Lower lobe of right lung (tissue), 2 donors: ENCODE measurements around the gene NPTX1. TPM values are rescaled to one million over a fixed set of nuclear protein-coding genes. Genes with fewer than 3 reads are reported as not detected.

Experiments used
- ATAC-seq, 2 donors: fragments of 200-7000 bp; cut with Tn5 transposase; one replicate each; pipeline ENCODE4 v1.9.1; 2020 to 2022; ENCODE audit warnings: mild to moderate bottlenecking in 2 of 2, moderate library complexity in 2 of 2
- DNase-seq: peaks from one replicate; pipeline ENCODE4 v3.0.0-alpha.2; 2020
- H3K27ac ChIP-seq: fragments of 200-600 bp; one replicate; pipeline ENCODE4 v1.8.0; 2022
- H3K27me3 ChIP-seq: fragments of 200-600 bp; one replicate; pipeline ENCODE4 v1.8.0; 2022; ENCODE audit warnings: low read depth
- H3K36me3 ChIP-seq: fragments of 200-600 bp; one replicate; pipeline ENCODE4 v1.8.0; 2022; ENCODE audit warnings: mild to moderate bottlenecking
- H3K4me1 ChIP-seq: fragments of 200-600 bp; one replicate; pipeline ENCODE4 v1.8.0; 2022
- H3K4me3 ChIP-seq: fragments of 200-600 bp; one replicate; pipeline ENCODE4 v1.8.0; 2022; ENCODE audit warnings: mild to moderate bottlenecking
- H3K9me3 ChIP-seq: fragments of 200-600 bp; one replicate; pipeline ENCODE4 v1.8.0; 2022
- CTCF ChIP-seq: fragments of 200-600 bp; IDR thresholded peaks from one replicate; pipeline ENCODE4 v1.8.0; 2022; ENCODE audit warnings: antibody characterized with exemption, mild to moderate bottlenecking
- intact Hi-C: fragments of 100-400 bp; cut with DNase I; formaldehyde crosslinking; loops from one replicate; pipeline ENCODE4 v1.11.0; 2022
- total RNA-seq: library from RNA; stranded (reverse); fragmentation: NEBNext Ultra II Directional; extraction: Animal tissue kit (Norgen Biotek cat#: 25700); gene quantifications from one replicate; pipeline ENCODE4 v1.2.1, GENCODE V29; 2021
- donor health status: DM: no; HTN: yes; CAD: no; lungs with severe emphysema.

Gene NPTX1
- total RNA-seq, 1 donor from 2014 or later = 2.1 TPM

- TF ChIP-seq CTCF = no peak
- Histone ChIP-seq H3K4me3 (no peak overlapping the region), H3K4me1 (peaks cover 7% of the 10 kb centered on the region), H3K27me3 (peaks cover 14% of the 10 kb centered on the region), H3K36me3 (no peaks in the 10 kb centered on the region), H3K27ac (no peak overlapping the region), H3K9me3 (no peaks in the 10 kb centered on the region)
- intact Hi-C loops = no loop called here
- DNase-seq (no peak), ATAC-seq (no peak)
These were observed 16.0 kb downstream of the NPTX1 start for GRCh38 chr17:80460429-80460834.

GRCh38 chr17:80459234-80459633, 17.2 kb downstream of the NPTX1 start:
- ATAC-seq = no peak
- Histone ChIP-seq H3K27ac (no peak overlapping the region), H3K4me1 (peaks cover 10% of the 10 kb centered on the region), H3K36me3 (no peaks in the 10 kb centered on the region), H3K27me3 (peaks cover 11% of the 10 kb centered on the region), H3K9me3 (no peaks in the 10 kb centered on the region), H3K4me3 (no peak overlapping the region)
- TF ChIP-seq CTCF = no peak
- intact Hi-C loops = no loop called here
- DNase-seq = no peak

GRCh38 chr17:80458016-80458415, 18.4 kb downstream of the NPTX1 start:
- Histone ChIP-seq H3K27ac (no peak overlapping the region), H3K36me3 (no peaks in the 10 kb centered on the region), H3K9me3 (no peaks in the 10 kb centered on the region), H3K4me3 (no peak overlapping the region), H3K27me3 (peaks cover 5% of the 10 kb centered on the region), H3K4me1 (peaks cover 17% of the 10 kb centered on the region)
- TF ChIP-seq CTCF = no peak
- intact Hi-C loops = no loop called here
- DNase-seq = no peak
- ATAC-seq = no peak

GRCh38 chr17:80457236-80457856, 19.1 kb downstream of the NPTX1 start:
- TF ChIP-seq CTCF = no peak
- H3K27ac ChIP-seq = no peak overlapping the region
- no peaks in the 10 kb centered on the region for H3K9me3 ChIP-seq
- H3K4me3 ChIP-seq = no peak overlapping the region
- DNase-seq (no peak), ATAC-seq (no peak)
- H3K4me1 ChIP-seq = peaks cover 17% of the 10 kb centered on the region
- no peaks in the 10 kb centered on the region for H3K36me3 ChIP-seq
- H3K27me3 ChIP-seq = peaks cover 5% of the 10 kb centered on the region
- intact Hi-C loops = no loop called here

- H3K4me3 ChIP-seq = no peak overlapping the region
- H3K4me1 ChIP-seq = peaks cover 17% of the 10 kb centered on the region
- H3K36me3 ChIP-seq = no peaks in the 10 kb centered on the region
- no peak overlapping the region for H3K27ac ChIP-seq
- no peak for ATAC-seq
- TF ChIP-seq CTCF = no peak
- no peaks in the 10 kb centered on the region for H3K9me3 ChIP-seq
- peaks cover 5% of the 10 kb centered on the region for H3K27me3 ChIP-seq
- DNase-seq = no peak
- intact Hi-C loops = no loop called here
These were observed 19.8 kb downstream of the NPTX1 start for GRCh38 chr17:80456465-80457235.
